ENCODE data around the gene CILP2.

CILP2 gene

GRCh38 chr19:19507354-19507753 is 30.7 kb upstream of the CILP2 start:
- H3K4me3 ChIP-seq (ENCODE audit: low read depth, low read length) = no peak overlapping the region
- TF ChIP-seq CTCF (IDR thresholded peaks at IDR 0.05; ENCODE audit: low read depth, low read length) = no peak

DNA sequence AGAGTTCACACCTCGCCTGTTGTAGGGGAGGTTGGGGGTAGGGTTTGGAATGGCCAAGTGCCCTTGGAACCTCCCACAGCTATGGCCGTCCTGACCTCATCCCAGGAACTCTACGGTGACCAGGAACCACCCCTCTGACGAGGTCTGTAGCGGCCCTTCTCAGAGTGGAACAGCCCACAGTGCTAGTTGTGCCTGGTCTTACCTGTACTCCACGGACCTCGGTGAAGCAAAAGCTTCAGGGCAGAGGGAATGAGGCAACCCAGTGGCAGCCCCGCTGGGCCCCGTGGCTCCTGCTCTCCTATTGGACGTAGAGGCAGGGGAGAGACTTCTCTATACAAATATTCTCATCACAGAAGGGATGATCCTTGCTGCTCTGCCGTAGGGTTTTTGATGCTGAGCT is 29.8 kb upstream of the CILP2 start:
- no peak for TF ChIP-seq CTCF (IDR thresholded peaks at IDR 0.05; ENCODE audit: low read depth, low read length)
- no peak overlapping the region for H3K4me3 ChIP-seq (ENCODE audit: low read depth, low read length)

- no peak for TF ChIP-seq CTCF (IDR thresholded peaks at IDR 0.05; ENCODE audit: low read depth, low read length)
- no peak overlapping the region for H3K4me3 ChIP-seq (ENCODE audit: low read depth, low read length)
Measured at GRCh38 chr19:19510432-19510831, 27.6 kb upstream of the CILP2 start.

GRCh38 chr19:19513682-19514081 is 24.4 kb upstream of the CILP2 start:
- TF ChIP-seq CTCF (IDR thresholded peaks at IDR 0.05; ENCODE audit: low read depth, low read length) = no peak
- no peak overlapping the region for H3K4me3 ChIP-seq (ENCODE audit: low read depth, low read length)

GRCh38 chr19:19514215-19514657 is 23.8 kb upstream of the CILP2 start:
- H3K4me3 ChIP-seq (ENCODE audit: low read depth, low read length) = no peak overlapping the region
- TF ChIP-seq CTCF (IDR thresholded peaks at IDR 0.05; ENCODE audit: low read depth, low read length) = no peak

GRCh38 chr19:19514881-19515641 is 23.0 kb upstream of the CILP2 start, which contains the start of gene TSSK6:
TSS of gene TSSK6 (minus strand) at chr19:19515548. CDS start at chr19:19515427, 121 bp downstream.
- TF ChIP-seq CTCF (IDR thresholded peaks at IDR 0.05; ENCODE audit: low read depth, low read length) = no peak

GRCh38 chr19:19515642-19516519 is 22.2 kb upstream of the CILP2 start, which contains the start of gene NDUFA13:
TSS of gene NDUFA13 (plus strand) at chr19:19516225. CDS start at chr19:19516239, 14 bp downstream.
- TF ChIP-seq CTCF (IDR thresholded peaks at IDR 0.05; ENCODE audit: low read depth, low read length) = no peak
- H3K4me3 ChIP-seq (ENCODE audit: low read depth, low read length) = peak within 1 kb of the TSS; percentile 82

More at GRCh38 chr19:19514881-19515641, 23.0 kb upstream of the CILP2 start, which contains the start of gene TSSK6:
- peak within 1 kb of the TSS; percentile 82 for H3K4me3 ChIP-seq (ENCODE audit: low read depth, low read length)
